COLO668 (cell line): ENCODE measurements around the gene CA10.

ENCODE experiments used
- DNase-seq: peaks from one replicate; lab custom pipeline; 2025; ENCODE audit not compliant: unreplicated experiment; lab: John Stamatoyannopoulos, UW

The CA10 gene

GRCh38 chr17:51778842-51779241, 379.7 kb downstream of the CA10 start:
- DNase-seq: no peak

- no peak for DNase-seq
Observed at GRCh38 chr17:51770027-51770759, 388.3 kb downstream of the CA10 start.

- no peak for DNase-seq
Observed at GRCh38 chr17:51769231-51769630, 389.3 kb downstream of the CA10 start.

GRCh38 chr17:51768706-51769105, 389.8 kb downstream of the CA10 start:
- no peak for DNase-seq

GRCh38 chr17:51767287-51767686, 391.2 kb downstream of the CA10 start:
- no peak for DNase-seq

GRCh38 chr17:51765282-51766135, 393.0 kb downstream of the CA10 start:
- DNase-seq: no peak

GRCh38 chr17:51764387-51764971, 394.0 kb downstream of the CA10 start:
- peak; percentile 50 for DNase-seq

- no peak for DNase-seq
Observed at GRCh38 chr17:51763058-51763457, 395.5 kb downstream of the CA10 start.

- no peak for DNase-seq
Observed at GRCh38 chr17:51761105-51761504, 397.4 kb downstream of the CA10 start.

- DNase-seq: no peak
Observed at GRCh38 chr17:51759260-51759659, 399.3 kb downstream of the CA10 start.

GRCh38 chr17:51751072-51751471, 407.4 kb downstream of the CA10 start:
- DNase-seq: no peak

GRCh38 chr17:51748749-51749604, 409.5 kb downstream of the CA10 start:
- DNase-seq: no peak

GRCh38 chr17:51746421-51746820, 412.1 kb downstream of the CA10 start:
- DNase-seq: no peak

GRCh38 chr17:51745993-51746392, 412.5 kb downstream of the CA10 start:
- peak; percentile 47 for DNase-seq

GRCh38 chr17:51743477-51743876, 415.0 kb downstream of the CA10 start:
- no peak for DNase-seq

- peak; percentile 4 for DNase-seq
Observed at GRCh38 chr17:51742571-51742970, 415.9 kb downstream of the CA10 start.

- peak; percentile 57 for DNase-seq
Observed at GRCh38 chr17:51741458-51741857, 417.1 kb downstream of the CA10 start.

GRCh38 chr17:51740531-51740930, 418.0 kb downstream of the CA10 start:
- DNase-seq: peak; percentile 3

- peak; percentile 54 for DNase-seq
Observed at GRCh38 chr17:51739245-51739886, 419.1 kb downstream of the CA10 start.

GRCh38 chr17:51736356-51736755, 422.2 kb downstream of the CA10 start:
- DNase-seq: no peak
